ENCODE results near the gene COLEC11. TPM values are rescaled to one million over a fixed set of nuclear protein-coding genes. Genes with fewer than 3 reads are reported as not detected.
A peak's percentile ranks its signal among the peaks of the same experiment; 100 is the strongest.
"Not testable (repeated sequence)": the region's sequence is repeated elsewhere in the genome, so short reads cannot be mapped to it uniquely, and the experiment has no call there.

The COLEC11 gene
- total and polyA plus RNA-seq, 2 of the 13 experiments (the other 11 are each of a cell fraction or from before 2014, with no cell fraction given), result 1.5 to 3.0 TPM

- intact Hi-C loops (cut with micrococcal nuclease; ENCODE audit: unreplicated experiment); H3K27ac ChIP-seq (ENCODE audit: extremely low read length, insufficient read depth, low read length); CTCF ChIA-PET (ENCODE audit: low intra/inter-chr PET ratio, low total read pairs); H3K9ac ChIP-seq (ENCODE audit: insufficient read depth, low read depth, low read length); H3K4me1 ChIP-seq (ENCODE audit: insufficient read depth, low read length); H3K4me2 ChIP-seq (ENCODE audit: low read depth, low read length); H2AFZ ChIP-seq (ENCODE audit: low read length); H3K9me3 ChIP-seq (ENCODE audit: low read length); POLR2A ChIA-PET; H3K79me2 ChIP-seq (ENCODE audit: insufficient read depth, low read length); ATAC-seq; H3K27me3 ChIP-seq (ENCODE audit: control insufficient read depth in 1 of 2, insufficient read depth in 2 of 2, low read length in 2 of 2); BruUV-seq (replicated peaks); in situ Hi-C loops (cut with HindIII; ENCODE audit: extremely low pct_ligation_motif_present, low pct_unique_long_range_greater_than_20kb); DNase-seq (ENCODE audit: low spot score); H3K4me3 ChIP-seq (replicated peaks in 1 of 3; ENCODE audit: insufficient read depth in 1 of 3, low read depth in 2 of 3, low read length in 3 of 3); H3K36me3 ChIP-seq (replicated peaks in 1 of 2; ENCODE audit: control insufficient read depth in 1 of 2, insufficient read depth in 2 of 2, low read length in 2 of 2); H4K20me1 ChIP-seq (ENCODE audit: insufficient read depth, low read length): not testable (repeated sequence)
- WGBS (ENCODE audit: low lambda C conversion rate), result 29% methylated on average over 2 of the region's 2 CpGs
- peak; percentile 98 for TF ChIP-seq ZFP1 (CRISPR knock-in tag; IDR thresholded peaks at IDR 0.05)
- FAIRE-seq, result peak; percentile 8
These were observed 19.8 kb downstream of the COLEC11 start for GRCh38 chr2:3614743-3615142.

- H4K20me1 ChIP-seq (ENCODE audit: insufficient read depth, low read length); H3K4me1 ChIP-seq (ENCODE audit: insufficient read depth, low read length); H3K79me2 ChIP-seq (ENCODE audit: insufficient read depth, low read length); H3K27me3 ChIP-seq (ENCODE audit: control insufficient read depth in 1 of 2, insufficient read depth in 2 of 2, low read length in 2 of 2); in situ Hi-C loops (cut with HindIII; ENCODE audit: extremely low pct_ligation_motif_present, low pct_unique_long_range_greater_than_20kb); BruUV-seq (replicated peaks); CTCF ChIA-PET (ENCODE audit: low intra/inter-chr PET ratio, low total read pairs); DNase-seq (ENCODE audit: low spot score); H3K4me3 ChIP-seq (replicated peaks in 1 of 3; ENCODE audit: insufficient read depth in 1 of 3, low read depth in 2 of 3, low read length in 3 of 3); intact Hi-C loops (cut with micrococcal nuclease; ENCODE audit: unreplicated experiment); FAIRE-seq; H3K36me3 ChIP-seq (replicated peaks in 1 of 2; ENCODE audit: control insufficient read depth in 1 of 2, insufficient read depth in 2 of 2, low read length in 2 of 2); POLR2A ChIA-PET; ATAC-seq; H2AFZ ChIP-seq (ENCODE audit: low read length); H3K9ac ChIP-seq (ENCODE audit: insufficient read depth, low read depth, low read length); H3K9me3 ChIP-seq (ENCODE audit: low read length); H3K4me2 ChIP-seq (ENCODE audit: low read depth, low read length); H3K27ac ChIP-seq (ENCODE audit: extremely low read length, insufficient read depth, low read length): not testable (repeated sequence)
- 82% methylated on average over 19 of the region's 46 CpGs for WGBS (ENCODE audit: low lambda C conversion rate)
These were observed 20.8 kb downstream of the COLEC11 start for GRCh38 chr2:3615541-3616200.
